Motor neuron (in vitro differentiated cells): ENCODE data around the gene WNT7B. TPM values are rescaled to one million over a fixed set of nuclear protein-coding genes. Genes with fewer than 3 reads are reported as not detected.

Source experiments
- ATAC-seq, 8 experiments: fragments of 200-7000 bp; cut with Tn5 transposase; replicated peaks in 6 of 8; 2 replicates each; pipeline ENCODE4 v1.8.0; 2021; ENCODE audit warnings: mild to moderate bottlenecking in 8 of 8, moderate library complexity in 8 of 8
- H3K27ac ChIP-seq, 2 donors: fragments of 250-450 bp; sonication (Bioruptor Pico); 2 replicates each; pipeline ENCODE4 v1.9.0; 2021; ENCODE audit warnings: antibody characterized with exemption in 2 of 2, mild to moderate bottlenecking in 2 of 2, moderate library complexity in 1 of 2
- H3K4me1 ChIP-seq, 2 donors: fragments of 250-450 bp; sonication (Bioruptor Pico); replicated peaks in 1 of 2; 2 replicates each; pipeline ENCODE4 v1.6.1; 2021; ENCODE audit warnings: antibody characterized with exemption in 2 of 2, mild to moderate bottlenecking in 2 of 2, moderate library complexity in 1 of 2
- H3K4me3 ChIP-seq, 5 donors: fragments of 250-450 bp; sonication (Bioruptor Pico); 2 replicates each; pipeline ENCODE4 v1.9.0; 2021; ENCODE audit warnings: antibody characterized with exemption in 5 of 5, mild to moderate bottlenecking in 5 of 5, moderate library complexity in 4 of 5
- WGBS, 10 experiments: fragments of 450-650 bp; shearing (Covaris generic); methylation state at CpG; one replicate each; pipeline ENCODE4 v1.0.0; 2022; 5-methylcytosine and 5-hydroxymethylcytosine counted together
- in situ Hi-C, 9 experiments: fragments of 400-800 bp; cut with MboI; loops; one replicate each; pipeline ENCODE4 v1.15.0; 2021; ENCODE audit warnings: low sequenced_read_pairs in 9 of 9, low pct_unique_long_range_greater_than_20kb in 2 of 9; ENCODE audit not compliant: unreplicated experiment in 9 of 9
- total RNA-seq, 8 experiments: library from RNA; unstranded; fragments of 300-600 nt; gene quantifications; 2 replicates each; pipeline versions ENCODE4 v1.2.3 to v1.2.4, GENCODE V29; 2022

Gene WNT7B
- total RNA-seq, 8 experiments from 2014 or later: 0.14 to 1.2 (median 0.32) TPM

GRCh38 chr22:45971408-45972028 is 5.4 kb downstream of the WNT7B start:
- Histone ChIP-seq H3K4me1 (peaks cover 14 to 15% of the 10 kb centered on the region in 2 donors), H3K27ac (no peak overlapping the region), H3K4me3 (peak overlapping the region; percentile 8 to 18 (median 14))
- peak in 7 of 8 experiments; percentile 11 to 33 (median 17) for ATAC-seq
- WGBS, 10 experiments: 0 to 8% (median 0%) methylated on average over 2 to 11 of the region's 66 CpGs; no CpG with 5 or more reads in 5 of the 10 experiments
- in situ Hi-C loops: loop anchor here in 1 of 9 experiments (25.0 kb wide), 1 partner anchor 384 kb away; no protein-coding TSS in a partner anchor

- in situ Hi-C loops: loop anchor here in 1 of 9 experiments (25.0 kb wide), 1 partner anchor 384 kb away; no protein-coding TSS in a partner anchor
- Histone ChIP-seq H3K27ac (no peak overlapping the region), H3K4me1 (peaks cover 13 to 14% of the 10 kb centered on the region in 2 donors), H3K4me3 (peak overlapping the region in 3 of 5 donors; percentile 8 to 18 (median 14))
- ATAC-seq: peak in 5 of 8 experiments; percentile 44 to 59 (median 48)
- WGBS, 10 experiments: 0 to 4% methylated on average over 3 to 5 of the region's 40 CpGs; no CpG with 5 or more reads in 8 of the 10 experiments
These were observed 6.1 kb downstream of the WNT7B start for GRCh38 chr22:45970705-45971407.

GRCh38 chr22:45969801-45970470 is 7.0 kb downstream of the WNT7B start:
- peaks cover 7 to 14% of the 10 kb centered on the region in 2 donors for H3K4me1 ChIP-seq
- H3K4me3 ChIP-seq: no peak overlapping the region
- in situ Hi-C loops: loop anchor here in 1 of 9 experiments (25.0 kb wide), 1 partner anchor 383 kb away; no protein-coding TSS in a partner anchor
- ATAC-seq: no peak
- H3K27ac ChIP-seq: no peak overlapping the region
- WGBS, 10 experiments: 75 to 100% (median 82%) methylated on average over 5 to 10 of the region's 21 CpGs; no CpG with 5 or more reads in 7 of the 10 experiments

- H3K27ac ChIP-seq: no peak overlapping the region
- H3K4me3 ChIP-seq: no peak overlapping the region
- peaks cover 7 to 14% of the 10 kb centered on the region in 2 donors for H3K4me1 ChIP-seq
- in situ Hi-C loops: loop anchor here in 1 of 9 experiments (25.0 kb wide), 1 partner anchor 382 kb away; no protein-coding TSS in a partner anchor
- ATAC-seq: peak in 4 of 8 experiments; percentile 10 to 32 (median 27)
- 20 to 53% methylated on average over 2 to 3 of the region's 11 CpGs; no CpG with 5 or more reads in 8 of the 10 experiments for WGBS, 10 experiments
These were observed 7.6 kb downstream of the WNT7B start for GRCh38 chr22:45969414-45969799.

GRCh38 chr22:45968751-45969413 is 8.1 kb downstream of the WNT7B start:
- no peak overlapping the region for H3K4me3 ChIP-seq
- H3K27ac ChIP-seq: no peak overlapping the region
- peaks cover 7 to 14% of the 10 kb centered on the region in 2 donors for H3K4me1 ChIP-seq
- ATAC-seq: no peak
- in situ Hi-C loops: loop anchor here in 1 of 9 experiments (25.0 kb wide), 1 partner anchor 382 kb away; no protein-coding TSS in a partner anchor
- WGBS, 10 experiments: 45 to 100% methylated on average over 1 to 8 of the region's 21 CpGs; no CpG with 5 or more reads in 8 of the 10 experiments

- H3K4me1 ChIP-seq: peaks cover 7 to 14% of the 10 kb centered on the region in 2 donors
- in situ Hi-C loops: loop anchor here in 1 of 9 experiments (25.0 kb wide), 1 partner anchor 381 kb away; no protein-coding TSS in a partner anchor
- H3K4me3 ChIP-seq: no peak overlapping the region
- no peak overlapping the region for H3K27ac ChIP-seq
- WGBS, 10 experiments: 80 to 100% (median 91%) methylated on average over 2 to 3 of the region's 10 CpGs; no CpG with 5 or more reads in 6 of the 10 experiments
- ATAC-seq: no peak
These were observed 8.8 kb downstream of the WNT7B start for GRCh38 chr22:45968003-45968650.

- WGBS, 10 experiments: 79 to 80% methylated on average over 1 to 4 of the region's 17 CpGs; no CpG with 5 or more reads in 8 of the 10 experiments
- Histone ChIP-seq H3K4me1 (peaks cover 5 to 14% of the 10 kb centered on the region in 2 donors), H3K4me3 (no peak overlapping the region), H3K27ac (no peak overlapping the region)
- peak in 3 of 8 experiments; percentile 17 to 22 (median 18) for ATAC-seq
- in situ Hi-C loops: loop anchor here in 1 of 9 experiments (25.0 kb wide), 1 partner anchor 380 kb away; no protein-coding TSS in a partner anchor
These were observed 10.0 kb downstream of the WNT7B start for GRCh38 chr22:45966895-45967365.

GRCh38 chr22:45966320-45966894 is 10.6 kb downstream of the WNT7B start:
- 70 to 93% (median 78%) methylated on average over 2 to 4 of the region's 19 CpGs; no CpG with 5 or more reads in 7 of the 10 experiments for WGBS, 10 experiments
- H3K4me1 ChIP-seq: peaks cover 3 to 14% of the 10 kb centered on the region in 2 donors
- no peak overlapping the region for H3K27ac ChIP-seq
- no peak overlapping the region for H3K4me3 ChIP-seq
- in situ Hi-C loops: loop anchor here in 1 of 9 experiments (25.0 kb wide), 1 partner anchor 379 kb away; no protein-coding TSS in a partner anchor
- peak in 4 of 8 experiments; percentile 7 to 34 (median 21) for ATAC-seq

- WGBS, 10 experiments: 80 to 100% (median 85%) methylated on average over 1 to 9 of the region's 11 CpGs; no CpG with 5 or more reads in 5 of the 10 experiments
- H3K4me1 ChIP-seq: peaks cover 0 to 6% of the 10 kb centered on the region in 2 donors
- no peak overlapping the region for H3K4me3 ChIP-seq
- no peak for ATAC-seq
- in situ Hi-C loops: loop anchor here in 1 of 9 experiments (25.0 kb wide), 1 partner anchor 378 kb away; no protein-coding TSS in a partner anchor
- no peak overlapping the region for H3K27ac ChIP-seq
These were observed 11.4 kb downstream of the WNT7B start for GRCh38 chr22:45965563-45965962.

GRCh38 chr22:45964926-45965527 is 11.9 kb downstream of the WNT7B start:
- Histone ChIP-seq H3K27ac (no peak overlapping the region), H3K4me3 (no peak overlapping the region), H3K4me1 (peaks cover 0 to 6% of the 10 kb centered on the region in 2 donors)
- ATAC-seq: no peak
- WGBS, 10 experiments: 0% methylated on average over 3 of the region's 12 CpGs; no CpG with 5 or more reads in 9 of the 10 experiments
- in situ Hi-C loops: loop anchor here in 1 of 9 experiments (25.0 kb wide), 1 partner anchor 378 kb away; no protein-coding TSS in a partner anchor

GRCh38 chr22:45964372-45964771 is 12.6 kb downstream of the WNT7B start:
- in situ Hi-C loops: loop anchor here in 1 of 9 experiments (25.0 kb wide), 1 partner anchor 377 kb away; no protein-coding TSS in a partner anchor
- Histone ChIP-seq H3K27ac (no peak overlapping the region), H3K4me1 (peaks cover 0 to 6% of the 10 kb centered on the region in 2 donors), H3K4me3 (no peak overlapping the region)
- 70 to 85% (median 80%) methylated on average over 1 to 5 of the region's 12 CpGs; no CpG with 5 or more reads in 7 of the 10 experiments for WGBS, 10 experiments
- no peak for ATAC-seq
